GM19397 (cell line): Measurements from ENCODE around the gene ABCA1.

Source experiments
- ATAC-seq: cut with Tn5 transposase; IDR thresholded peaks from one replicate; pipeline ENCODE4 v1.9.1; 2021; ENCODE audit warnings: mild to moderate bottlenecking, moderate library complexity; ENCODE audit not compliant: unreplicated experiment

Gene ABCA1

GRCh38 chr9:104843644-104844240 is 84.2 kb downstream of the ABCA1 start:
- no peak for ATAC-seq

- no peak for ATAC-seq
These were observed 85.3 kb downstream of the ABCA1 start for GRCh38 chr9:104842698-104843097.

- no peak for ATAC-seq
These were observed 86.3 kb downstream of the ABCA1 start for GRCh38 chr9:104841601-104842141.

DNA sequence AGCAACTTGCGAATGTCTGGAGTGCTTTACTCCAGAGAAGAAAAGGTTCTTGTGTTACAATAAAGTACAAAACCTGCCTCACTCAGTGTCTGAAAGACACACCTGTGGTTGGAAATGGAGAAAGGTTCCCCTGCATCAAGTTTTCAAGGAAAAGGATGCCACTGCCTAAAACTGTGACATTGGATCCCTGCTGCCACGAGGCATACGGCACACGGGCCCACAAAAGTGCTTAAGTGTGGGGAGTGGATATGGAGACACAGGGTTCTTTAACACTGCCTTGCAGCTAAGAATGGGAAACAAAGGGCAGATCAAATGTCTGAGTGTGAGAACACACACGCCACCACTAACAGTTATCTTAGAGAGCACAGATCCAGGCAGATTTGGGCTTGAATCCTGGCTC is 89.0 kb downstream of the ABCA1 start:
- no peak for ATAC-seq

GRCh38 chr9:104836767-104837166 is 91.2 kb downstream of the ABCA1 start:
- ATAC-seq = no peak

- no peak for ATAC-seq
These were observed 91.7 kb downstream of the ABCA1 start for GRCh38 chr9:104836235-104836634.

DNA sequence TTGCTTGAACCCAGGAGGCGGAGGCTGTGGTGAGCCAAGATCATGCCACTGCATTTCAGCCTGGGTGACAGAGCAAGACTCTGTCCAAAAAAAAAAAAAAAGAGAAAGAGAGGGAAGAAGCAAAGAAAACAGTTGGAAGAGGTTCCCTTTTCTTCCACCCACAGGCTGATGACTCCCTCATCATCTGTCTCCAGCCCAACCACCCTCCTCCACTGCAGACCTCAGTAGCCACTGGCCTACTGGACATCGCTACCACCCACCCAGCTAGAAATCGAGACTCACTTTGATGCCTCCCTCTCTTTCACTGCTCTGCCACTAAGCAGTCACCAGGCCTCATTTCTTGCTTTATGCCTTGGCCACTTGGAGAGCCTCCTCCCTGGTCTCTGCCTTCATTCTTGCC is 92.8 kb downstream of the ABCA1 start:
- ATAC-seq = no peak

DNA sequence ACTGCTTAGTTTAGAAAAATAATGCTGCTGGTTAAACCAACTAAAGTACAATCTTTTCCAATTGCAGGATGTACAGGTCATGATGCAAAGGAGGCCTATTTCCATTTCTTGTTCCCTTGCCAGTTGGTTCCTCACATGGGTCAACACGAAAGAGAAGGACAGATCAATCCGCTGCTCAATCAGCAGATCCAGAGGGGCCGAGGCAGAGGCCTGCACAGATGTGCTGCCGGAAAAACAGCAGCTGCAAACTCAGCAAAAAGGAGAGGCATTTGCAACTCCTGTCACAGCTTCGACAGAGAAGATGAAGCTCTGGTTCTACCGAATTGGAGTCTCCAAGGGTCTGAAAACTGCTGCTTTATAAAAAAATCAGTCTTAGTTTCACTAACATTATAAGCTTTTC is 94.3 kb downstream of the ABCA1 start:
- no peak for ATAC-seq

GRCh38 chr9:104831681-104832080 is 96.3 kb downstream of the ABCA1 start:
- ATAC-seq = no peak

DNA sequence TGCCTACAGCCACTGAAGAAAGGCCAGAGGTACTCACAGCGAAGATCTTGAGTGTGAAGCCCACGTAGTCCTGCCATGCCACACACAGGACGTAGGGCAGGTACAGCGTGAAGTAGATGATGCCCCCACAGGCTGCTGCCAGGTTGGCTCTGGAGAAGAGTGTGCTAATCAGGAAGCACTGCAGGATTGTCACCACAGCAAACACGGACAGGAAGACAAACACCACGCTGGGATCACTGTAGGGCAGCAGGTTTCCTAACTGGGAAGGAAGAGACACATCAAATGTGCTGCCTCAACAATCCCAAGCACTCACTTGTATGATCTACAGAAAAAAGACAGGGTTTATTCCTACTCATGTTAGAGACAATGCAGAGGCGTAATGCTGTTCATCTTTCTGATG is 101.0 kb downstream of the ABCA1 start:
- ATAC-seq = no peak

- no peak for ATAC-seq
These were observed 101.7 kb downstream of the ABCA1 start for GRCh38 chr9:104826079-104826775.

- no peak for ATAC-seq
These were observed 107.6 kb downstream of the ABCA1 start for GRCh38 chr9:104820336-104820735.

DNA sequence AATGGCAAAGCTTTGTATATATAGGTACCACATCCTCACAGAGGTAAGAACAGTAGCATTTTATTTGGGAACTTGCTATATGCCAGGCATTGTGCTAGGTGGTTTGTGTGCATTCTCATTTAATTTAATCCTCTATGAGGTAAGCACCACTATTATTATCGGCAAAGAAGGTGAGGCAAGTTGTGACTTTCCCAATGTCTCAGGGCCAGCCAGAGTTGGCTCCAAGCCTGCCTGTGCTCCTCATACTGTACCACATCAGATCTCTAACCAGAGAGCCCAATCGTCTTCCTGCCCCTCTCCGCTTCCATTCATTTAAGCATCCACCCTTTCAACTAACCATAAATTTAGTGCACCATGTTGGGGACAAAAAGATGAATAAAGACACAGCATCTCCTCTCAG is 108.9 kb downstream of the ABCA1 start:
- ATAC-seq = no peak

- ATAC-seq = no peak
These were observed 110.5 kb downstream of the ABCA1 start for GRCh38 chr9:104817437-104817836.

DNA sequence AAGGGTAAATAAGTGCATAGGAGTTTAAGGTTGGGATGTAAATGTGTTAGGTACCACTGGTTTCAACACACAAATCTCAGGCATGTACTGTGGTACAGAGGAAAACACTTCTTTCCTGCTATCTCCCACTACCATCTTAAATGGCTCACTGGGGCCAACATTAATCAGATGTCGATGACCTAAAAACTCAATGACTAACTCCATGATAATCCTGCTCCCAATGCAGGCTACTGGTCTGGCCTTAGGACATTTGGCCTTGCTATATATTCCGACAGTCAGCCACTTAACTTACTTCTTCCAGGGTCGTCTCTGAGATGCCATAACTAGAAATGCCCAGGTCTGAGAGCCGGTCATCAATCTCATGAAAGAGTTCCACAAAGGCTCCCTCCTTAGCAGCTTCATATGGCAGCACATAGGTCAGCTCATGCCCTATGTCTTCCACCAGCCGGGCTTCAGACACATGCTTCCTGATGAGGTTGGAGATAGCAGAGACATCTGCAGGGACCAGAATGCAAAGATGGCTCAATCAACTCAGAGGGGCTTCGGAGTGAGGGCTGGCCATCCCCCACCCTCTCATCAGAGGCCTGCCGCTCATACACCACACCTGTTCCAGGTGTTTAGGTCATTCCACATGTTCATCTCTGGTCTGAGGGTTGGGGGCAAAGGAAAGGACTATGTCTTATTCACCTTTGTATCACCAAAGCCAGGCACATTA is 111.9 kb downstream of the ABCA1 start:
- ATAC-seq = no peak

DNA sequence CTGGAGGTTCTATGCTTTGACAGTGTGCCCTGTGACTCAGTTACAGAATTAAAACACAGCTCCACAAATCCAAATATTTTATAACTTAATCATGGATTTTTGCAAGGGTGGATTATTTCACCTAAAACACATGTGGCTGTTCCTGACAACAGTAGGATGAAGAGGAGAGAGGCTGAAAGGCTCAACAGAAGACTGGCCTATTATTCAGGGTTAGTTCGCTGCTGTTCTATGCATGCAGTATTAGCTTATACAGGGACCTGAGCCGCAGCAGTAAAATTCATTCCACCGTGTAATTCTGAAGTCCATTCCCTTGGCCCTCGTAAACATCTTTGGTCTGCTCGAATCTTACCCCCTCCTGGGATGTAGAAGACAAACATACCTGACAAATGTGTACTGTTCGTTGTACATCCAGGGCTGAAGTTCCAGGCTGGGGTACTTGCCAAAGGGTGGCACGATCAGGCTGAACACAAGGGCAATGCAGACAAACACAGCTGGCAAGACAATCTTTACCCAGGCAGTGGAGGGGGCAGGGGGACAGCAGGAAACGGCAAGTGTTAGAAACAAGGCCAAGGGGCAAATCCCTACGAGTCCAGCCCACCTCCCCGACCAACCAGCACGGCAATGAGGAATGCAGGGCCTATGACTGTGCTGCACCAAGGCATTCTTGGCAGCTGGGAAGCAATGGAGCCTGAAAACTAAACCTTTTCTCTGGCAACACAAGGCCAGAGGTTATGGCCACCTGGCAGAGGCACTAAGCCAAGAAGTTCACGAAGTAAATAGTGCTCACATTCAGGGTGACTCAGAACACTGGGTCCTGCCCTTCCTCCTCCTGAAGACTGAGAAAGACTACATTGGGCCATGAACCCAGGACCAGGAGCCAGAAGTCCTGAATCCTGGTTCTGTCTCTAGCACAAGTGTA is 117.3 kb downstream of the ABCA1 start:
- no peak for ATAC-seq

- ATAC-seq = no peak
These were observed 119.8 kb downstream of the ABCA1 start for GRCh38 chr9:104808035-104808614.

DNA sequence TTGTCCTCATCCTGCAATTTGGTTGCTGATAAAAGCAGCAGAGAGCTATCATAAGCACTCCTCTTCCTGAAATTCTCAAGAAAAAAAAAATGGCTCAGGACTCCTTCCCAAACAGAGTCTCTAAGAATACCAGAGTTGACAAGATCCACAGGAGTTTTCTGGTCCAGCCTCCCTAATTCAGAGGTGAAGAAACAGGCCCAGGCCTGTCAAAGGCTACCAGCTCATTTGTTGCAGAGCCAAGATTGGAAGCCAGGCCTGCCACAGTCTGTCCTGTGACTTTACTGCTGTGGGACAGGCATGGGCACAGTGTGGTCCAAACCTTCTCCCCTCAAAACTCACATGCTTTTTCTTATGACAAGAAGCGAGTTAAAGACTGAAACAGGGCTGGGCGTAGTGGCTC is 122.5 kb downstream of the ABCA1 start:
- no peak for ATAC-seq

DNA sequence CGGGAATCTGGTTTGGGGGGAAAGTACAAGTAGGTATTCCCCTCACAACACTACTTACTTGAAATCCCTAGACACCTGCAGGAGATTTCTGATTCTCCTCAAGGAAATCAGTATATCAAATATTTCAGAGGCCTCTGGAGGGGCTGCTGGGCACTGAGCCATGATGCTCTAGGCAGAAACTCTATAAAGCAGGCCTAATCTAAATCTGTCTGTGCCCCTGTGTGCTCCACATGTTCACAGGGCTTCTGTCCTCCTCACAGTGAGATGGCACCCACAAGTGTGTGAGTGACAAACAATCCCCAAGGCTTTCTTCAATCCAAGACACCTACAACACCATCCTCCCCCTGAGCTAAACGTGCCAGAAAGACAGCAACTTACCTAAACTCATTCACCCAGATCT is 125.0 kb downstream of the ABCA1 start:
- ATAC-seq = no peak

DNA sequence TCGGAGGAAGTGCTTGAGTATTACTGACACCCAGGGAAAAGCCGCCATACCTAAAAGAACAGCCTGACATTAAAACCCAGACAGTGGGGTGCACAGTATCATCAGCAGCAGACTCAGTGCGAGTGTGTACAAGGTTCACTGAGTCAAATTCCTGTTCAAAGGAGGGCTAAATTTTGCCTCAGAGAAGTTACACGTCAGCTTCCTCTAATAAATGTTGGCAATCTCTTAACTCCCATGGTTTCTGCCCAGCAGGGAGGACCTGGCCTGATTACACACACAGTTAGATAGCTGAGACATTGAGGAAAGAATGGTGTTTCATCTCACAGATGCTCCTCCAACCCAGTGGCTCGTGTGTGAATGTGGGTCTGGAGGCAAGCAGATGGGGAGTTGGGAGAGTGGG is 125.8 kb downstream of the ABCA1 start:
- no peak for ATAC-seq
